NOMO-1 treated with DMSO at 0.1 percent for 48 hours (cell line): ENCODE results near the gene KRT5.
"Not testable (repeated sequence)": the region's sequence is repeated elsewhere in the genome, so short reads cannot be mapped to it uniquely, and the experiment has no call there.

Experiments used
- DNase-seq: peaks from one replicate; lab custom pipeline; 2025; ENCODE audit not compliant: unreplicated experiment; lab: John Stamatoyannopoulos, UW

KRT5 gene

GRCh38 chr12:52496590-52497071 is 23.6 kb downstream of the KRT5 start:
- DNase-seq, result no peak

DNA sequence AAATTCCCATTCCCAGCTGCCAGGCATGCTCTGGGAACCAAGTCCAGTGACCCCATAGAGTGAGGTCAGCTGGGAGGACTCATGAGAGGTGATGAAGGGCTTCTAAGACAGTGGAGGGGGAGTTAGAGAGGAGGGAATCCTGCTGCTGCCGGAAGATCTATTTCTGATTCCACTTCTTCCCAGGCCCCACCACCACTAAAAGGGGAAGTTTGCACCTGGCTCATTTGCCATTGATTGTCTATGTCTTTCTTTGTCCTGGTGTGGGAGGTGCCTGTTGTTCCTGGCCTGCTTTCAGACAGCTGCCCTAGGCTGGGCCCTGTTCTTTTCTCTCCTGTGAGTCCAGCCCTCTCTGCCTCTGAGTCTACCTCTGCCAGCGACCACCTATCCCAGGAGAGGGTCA is 24.1 kb downstream of the KRT5 start:
- DNase-seq, result no peak

DNA sequence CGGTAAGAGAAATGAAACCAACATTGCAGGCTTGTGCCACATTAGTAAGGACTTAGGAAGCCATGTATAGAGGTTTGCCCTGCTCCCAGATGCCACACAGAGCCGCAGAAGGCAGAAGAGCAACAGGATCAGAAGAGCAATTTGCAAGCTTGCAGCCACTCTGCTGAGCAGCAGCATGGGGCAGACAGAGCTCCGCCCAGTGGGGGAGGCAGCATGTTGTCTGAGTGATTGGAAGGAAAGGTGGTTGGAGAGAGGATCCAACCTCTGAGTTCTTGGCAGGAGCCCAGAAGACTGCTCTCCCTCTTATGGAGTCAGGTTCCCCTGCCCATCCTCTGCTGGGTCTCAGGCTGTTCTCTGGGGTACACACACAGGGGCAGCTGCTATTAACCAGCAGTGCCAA is 24.8 kb downstream of the KRT5 start:
- no peak for DNase-seq

- DNase-seq, result no peak
Measured at GRCh38 chr12:52494518-52494917, 25.7 kb downstream of the KRT5 start.

- DNase-seq, result no peak
Measured at GRCh38 chr12:52494100-52494499, 26.1 kb downstream of the KRT5 start.

- DNase-seq, result no peak
Measured at GRCh38 chr12:52493172-52493571, 27.0 kb downstream of the KRT5 start, which contains the start of gene KRT6A. TSS of gene KRT6A (minus strand) at chr12:52493257. CDS start at chr12:52493188, 69 bp downstream.

GRCh38 chr12:52492405-52492804 is 27.8 kb downstream of the KRT5 start:
- DNase-seq, result not testable (repeated sequence)

DNA sequence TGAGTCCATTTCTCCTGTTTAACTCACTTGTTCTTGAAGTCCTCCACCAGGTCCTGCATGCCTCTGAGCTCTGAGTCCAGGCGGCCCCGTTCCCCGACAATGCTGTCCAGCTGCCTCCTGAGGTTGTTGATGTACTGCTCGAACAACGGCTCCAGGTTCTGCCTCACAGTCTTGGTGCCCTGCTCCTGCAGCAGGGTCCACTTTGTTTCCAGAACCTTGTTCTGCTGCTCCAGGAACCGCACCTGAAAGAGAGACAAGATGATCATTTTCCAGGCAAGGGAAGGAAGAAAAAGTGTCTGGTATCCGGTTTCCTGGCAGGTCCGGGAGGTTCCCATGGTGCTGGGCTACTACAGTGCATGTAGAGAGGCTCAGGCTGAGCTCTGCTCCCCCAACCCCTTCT is 28.7 kb downstream of the KRT5 start:
- not testable (repeated sequence) for DNase-seq

DNA sequence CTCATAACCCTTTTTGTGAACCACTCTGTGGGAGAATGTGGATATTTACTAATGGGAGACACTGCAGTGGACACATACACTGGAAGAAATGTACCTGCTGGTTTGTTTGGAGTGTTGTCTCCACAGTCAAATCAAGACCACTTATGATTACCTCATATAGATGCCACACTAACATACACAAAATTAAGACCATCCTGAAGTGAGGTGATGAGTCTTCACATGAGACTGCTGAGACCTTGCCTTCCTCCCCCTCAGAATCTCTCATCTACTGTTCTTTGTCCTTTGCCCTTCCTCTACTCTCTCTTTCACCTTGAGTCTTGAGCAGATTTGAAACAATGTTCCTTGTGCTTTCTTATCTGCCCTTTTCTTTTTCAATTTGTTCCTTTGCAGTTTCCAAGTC is 31.5 kb downstream of the KRT5 start:
- DNase-seq, result no peak

DNA sequence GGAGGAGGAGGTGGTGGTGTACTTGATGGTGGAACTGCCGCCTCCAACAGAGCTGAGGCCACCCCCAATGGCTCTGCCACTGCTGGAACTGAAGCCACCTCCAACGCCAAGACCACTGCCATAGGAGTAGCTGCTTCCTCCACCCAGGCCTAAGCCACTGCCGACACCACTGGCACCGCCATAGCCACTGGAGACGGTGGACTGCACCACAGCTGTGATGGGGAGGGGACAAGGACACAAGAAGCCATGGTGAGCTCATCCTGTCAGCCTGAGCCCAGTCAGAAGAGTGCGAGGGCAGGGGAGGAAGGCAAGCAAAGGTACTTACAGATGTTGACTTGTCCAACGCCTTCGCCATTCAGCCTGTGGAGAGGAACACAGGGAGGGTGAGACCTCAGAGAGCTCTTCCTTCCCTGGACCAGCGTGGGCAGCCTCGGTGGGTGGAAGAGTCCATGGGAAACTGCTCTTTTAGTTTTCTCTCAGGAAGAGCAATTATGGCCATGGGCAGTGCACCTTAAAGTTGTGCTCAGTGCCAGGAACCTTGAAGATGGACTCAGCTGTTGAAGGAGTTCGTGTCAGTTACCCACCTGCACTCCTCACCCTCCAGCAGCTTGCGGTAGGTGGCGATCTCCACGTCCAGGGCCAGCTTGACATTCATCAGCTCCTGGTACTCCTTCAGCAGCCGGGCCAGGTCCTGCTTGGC is 32.3 kb downstream of the KRT5 start:
- not testable (repeated sequence) for DNase-seq

GRCh38 chr12:52487211-52487610 is 33.0 kb downstream of the KRT5 start:
- no peak for DNase-seq

- DNase-seq, result no peak
Measured at GRCh38 chr12:52486166-52487105, 33.8 kb downstream of the KRT5 start.

- DNase-seq, result no peak
Measured at GRCh38 chr12:52480073-52480472, 40.1 kb downstream of the KRT5 start.

GRCh38 chr12:52477651-52478050 is 42.5 kb downstream of the KRT5 start:
- DNase-seq, result no peak

DNA sequence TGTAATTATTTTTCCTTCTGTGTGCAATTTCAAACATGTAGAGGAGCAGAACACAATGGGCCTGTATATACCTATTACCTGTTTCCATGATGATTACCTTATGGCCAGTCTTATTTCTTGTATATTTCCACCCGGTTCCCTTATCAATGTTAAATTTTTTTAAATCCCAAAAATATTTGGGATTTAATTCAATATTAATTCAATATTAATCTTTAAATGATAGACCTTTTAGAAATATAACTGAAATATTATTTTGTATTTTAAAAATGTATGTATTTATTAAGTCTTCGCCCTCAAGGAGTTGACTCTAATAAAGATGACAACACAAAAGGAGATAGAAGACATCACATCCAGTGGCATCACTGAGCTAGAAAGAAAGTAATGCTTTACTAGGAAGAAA is 46.0 kb downstream of the KRT5 start:
- DNase-seq, result no peak

GRCh38 chr12:52473768-52474167 is 46.4 kb downstream of the KRT5 start, which contains the start of gene KRT6C:
TSS of gene KRT6C (minus strand) at chr12:52473805. CDS start at chr12:52473737, 68 bp downstream.
- no peak for DNase-seq

DNA sequence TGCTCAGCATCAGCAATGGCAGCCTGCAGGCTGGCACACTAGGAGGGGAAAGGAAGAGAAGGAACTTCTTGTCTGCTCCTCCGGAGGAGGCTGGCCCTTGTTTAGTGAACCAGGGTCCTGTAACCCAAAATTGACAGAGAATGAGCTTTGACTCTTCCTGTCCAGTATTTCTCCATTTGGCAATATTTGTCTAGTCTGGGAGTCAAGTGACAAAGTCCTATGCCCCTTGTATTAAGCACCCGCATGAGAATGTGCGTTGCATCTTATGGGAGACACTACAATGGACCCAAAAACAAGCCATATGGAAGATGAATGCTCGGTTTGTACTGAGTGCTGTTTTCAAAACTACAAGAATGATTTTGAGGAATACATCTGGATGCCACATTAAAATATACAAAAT is 50.3 kb downstream of the KRT5 start:
- no peak for DNase-seq

DNA sequence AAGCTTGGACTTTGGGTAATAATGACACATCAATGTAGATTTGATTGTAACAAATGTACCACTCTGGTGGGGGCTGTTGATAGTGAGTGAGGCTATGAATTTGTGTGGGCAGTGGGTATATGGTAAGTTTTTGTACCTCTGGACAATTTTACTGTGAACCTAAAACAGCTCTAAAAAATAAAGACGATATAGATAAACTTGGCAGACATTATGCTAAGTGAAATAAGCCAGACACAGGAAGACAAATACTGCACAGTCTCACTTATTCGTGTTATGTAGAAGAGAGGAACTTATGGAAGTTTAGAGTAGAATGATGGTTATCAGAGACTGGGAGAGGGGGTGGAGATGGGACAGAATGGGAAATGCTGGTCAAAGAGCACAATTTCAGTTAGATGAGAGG is 55.3 kb downstream of the KRT5 start:
- no peak for DNase-seq
